K562 (cell line): Measurements from ENCODE around the gene MTHFR. TPM values are rescaled to one million over a fixed set of nuclear protein-coding genes. Genes with fewer than 3 reads are reported as not detected.
A peak's percentile ranks its signal among the peaks of the same experiment; 100 is the strongest.

ENCODE experiments used
- ASH1L ChIP-seq: fragments of 450-650 bp; IDR thresholded peaks from 2 replicates; pipeline ENCODE4 v1.6.1; 2018; ENCODE audit warnings: borderline replicate concordance, mild to moderate bottlenecking, low read depth; ENCODE audit not compliant: partially characterized antibody
- FIP1L1 ChIP-seq: fragments of 200-400 bp; formaldehyde crosslinking; IDR thresholded peaks from 2 replicates; pipeline ENCODE4 v1.6.1; 2018; ENCODE audit warnings: mild to moderate bottlenecking, low read depth, low read length; ENCODE audit not compliant: poor library complexity, severe bottlenecking
- FOS ChIP-seq: IDR thresholded peaks from 3 replicates; pipeline ENCODE4 v1.6.1; 2011; ENCODE audit not compliant: insufficient read length; ENCODE audit errors: extremely low read depth
- FUS ChIP-seq: fragments of 200-400 bp; formaldehyde crosslinking; optimal IDR thresholded peaks from 2 replicates; pipeline ENCODE3; 2017; ENCODE audit warnings: low read depth, low read length
- GABPB1 ChIP-seq: sonication (generic); formaldehyde crosslinking; IDR thresholded peaks from 2 replicates; pipeline ENCODE4 v1.8.0; 2022; ENCODE audit warnings: mild to moderate bottlenecking, missing genetic modification reagents
- GATA2 ChIP-seq: sonication (generic); formaldehyde crosslinking; IDR thresholded peaks from 2 replicates; pipeline ENCODE4 v1.4.0; 2020; ENCODE audit warnings: mild to moderate bottlenecking, missing genetic modification reagents
- HMG20A ChIP-seq: fragments of 450-650 bp; formaldehyde crosslinking; conservative IDR thresholded peaks from 2 replicates; pipeline ENCODE4 v1.4.0; 2020; ENCODE audit warnings: mild to moderate bottlenecking, mixed read lengths
- KDM4B ChIP-seq, 2 experiments: fragments of 450-650 bp in 1 of 2; sonication (generic) in 1 of 2; IDR thresholded peaks; 2 replicates each; pipeline ENCODE4 v1.6.1; 2016 to 2017; ENCODE audit warnings: borderline replicate concordance in 2 of 2, antibody characterized with exemption in 1 of 2, low read depth in 1 of 2, mild to moderate bottlenecking in 1 of 2
- PHTF2 ChIP-seq: fragments of 250-450 bp; sonication (Bioruptor Pico); IDR thresholded peaks from 2 replicates; pipeline ENCODE4 v1.5.0; 2021; ENCODE audit warnings: mild to moderate bottlenecking
- PPARD ChIP-seq: fragments of 250-450 bp; sonication (Bioruptor Pico); IDR thresholded peaks from 2 replicates; pipeline ENCODE4 v1.8.0; 2022; ENCODE audit warnings: inconsistent platforms, mild to moderate bottlenecking, moderate library complexity
- SMARCC2 ChIP-seq: fragments of 450-650 bp; IDR thresholded peaks from 2 replicates; pipeline ENCODE4 v1.6.1; 2017; ENCODE audit warnings: antibody characterized with exemption, moderate library complexity, mild to moderate bottlenecking, low read depth
- STAG1 ChIP-seq: sonication (generic); formaldehyde crosslinking; IDR thresholded peaks from 2 replicates; pipeline ENCODE4 v1.5.0; 2020; ENCODE audit warnings: missing genetic modification reagents, borderline replicate concordance
- ZFP36 ChIP-seq: fragments of 150-350 bp; IDR thresholded peaks from 2 replicates; pipeline ENCODE4 v1.6.1; 2018; ENCODE audit warnings: low read length, low read depth; ENCODE audit not compliant: partially characterized antibody
- ZNF12 ChIP-seq: sonication (generic); formaldehyde crosslinking; IDR thresholded peaks from 2 replicates; pipeline ENCODE4 v1.4.0; 2020; ENCODE audit warnings: mild to moderate bottlenecking, missing genetic modification reagents
- ZNF324 ChIP-seq: fragments of 250-450 bp; sonication (Bioruptor Pico); IDR thresholded peaks from 2 replicates; pipeline ENCODE4 v1.4.0; 2020; ENCODE audit warnings: mild to moderate bottlenecking
- polyA plus RNA-seq, 8 experiments: library from polyadenylated mRNA; depleted of rRNA in 4 of 8; stranded (reverse) in 5 of 8; unstranded in 3 of 8; fragments of >200 nt; fragmentation: Nextera tagmentation in 2 of 8; fragmentation: Illumina TruSeq in 1 of 8; extraction: Ambion mirVana in 2 of 8; extraction: Trizol in 1 of 8; gene quantifications; 2 replicates each; pipeline versions ENCODE4 v1.2.1 to v1.2.3, GENCODE V29; 2011 to 2014; ENCODE audit warnings: inconsistent platforms in 1 of 8, missing spikeins in 1 of 8
- total RNA-seq, 7 experiments: library from RNA; depleted of rRNA in 6 of 7; stranded (reverse); fragments of >200 nt in 6 of 7; fragmentation: Illumina TruSeq in 2 of 7; extraction: Trizol in 2 of 7; gene quantifications; 2 replicates each; pipeline versions ENCODE4 v1.2.1 to v1.2.3, GENCODE V29; 2011 to 2021; ENCODE audit warnings: low replicate concordance in 1 of 7
- TF ChIP-seq, protein P1 (sequence below): IDR thresholded peaks from 2 replicates; pipeline ENCODE4 v1.6.1; 2011; ENCODE audit warnings: borderline replicate concordance, low read depth, mild to moderate bottlenecking, moderate library complexity, low read length; ENCODE audit not compliant: insufficient read depth, poor library complexity, severe bottlenecking
- TF ChIP-seq, protein P2 (sequence below): fragments of 200-800 bp; sonication (Bioruptor generic); IDR thresholded peaks from 2 replicates; pipeline ENCODE4 v1.6.1; 2017; ENCODE audit warnings: missing genetic modification characterization, missing compliant biosample characterization
- TF ChIP-seq, protein P3 (sequence below): fragments of 450-650 bp; IDR thresholded peaks from 2 replicates; pipeline ENCODE4 v1.6.1; 2014; ENCODE audit warnings: low read depth, mild to moderate bottlenecking, moderate library complexity, borderline replicate concordance
- TF ChIP-seq, protein P4 (sequence below): sonication (generic); formaldehyde crosslinking; IDR thresholded peaks from 2 replicates; pipeline ENCODE4 v1.8.1; 2023; ENCODE audit warnings: mild to moderate bottlenecking, missing genetic modification reagents

MTHFR gene
- total and polyA plus RNA-seq, 9 of the 15 experiments (the other 6 are each of a cell fraction or from before 2014, with no cell fraction given): 5.0 to 104 (median 62.6) TPM

DNA sequence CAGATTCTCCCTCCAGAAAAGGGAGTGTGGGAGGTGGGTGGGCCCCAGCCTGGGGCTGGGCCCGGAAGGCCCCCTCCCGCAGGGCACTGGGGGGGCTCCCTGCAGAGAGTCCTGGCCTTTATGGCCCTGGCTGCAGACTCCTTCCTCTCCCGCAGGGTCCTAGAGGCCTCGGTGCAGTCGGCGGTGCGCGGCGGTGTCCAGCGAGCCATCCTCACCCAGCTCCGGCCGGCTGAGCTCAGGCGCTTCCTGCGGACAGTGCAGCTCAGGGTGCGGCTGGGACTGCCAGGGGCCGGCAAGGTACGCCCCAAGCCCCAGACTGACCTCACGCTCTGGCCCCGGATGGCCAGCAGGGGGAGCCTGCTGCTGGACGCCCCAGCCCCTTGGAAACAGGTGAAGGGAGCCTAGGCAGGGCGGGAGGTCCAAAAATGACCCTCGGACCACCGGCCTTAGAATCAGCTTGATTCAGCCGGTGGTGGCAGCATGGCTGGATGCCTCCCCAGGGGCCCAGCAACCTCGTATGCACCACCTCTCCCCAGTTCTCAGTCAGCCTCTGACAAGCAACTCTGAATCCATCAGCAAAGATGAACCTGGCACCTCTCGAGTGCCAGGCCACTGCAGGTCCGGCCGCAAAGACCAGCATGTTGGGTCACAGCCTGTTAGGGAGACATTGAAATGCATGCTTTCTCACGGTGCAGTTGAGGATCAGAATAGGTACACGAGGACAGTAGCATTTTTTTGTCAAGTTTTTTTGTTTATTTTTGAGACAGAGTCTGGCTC, 20.6 kb downstream of the MTHFR start (continued):
- TF ChIP-seq KDM4B (IDR thresholded peaks at IDR 0.05; ENCODE audit: borderline replicate concordance in 2 of 2, low read depth in 1 of 2) (peak in 1 of 2 experiments; percentile 29; a peak in 1 of 4 replicates), FIP1L1 (peak; percentile 96), PHTF2 (CRISPR knock-in tag) (no peak), FOS (no peak), SMARCC2 (no peak), STAG1 (CRISPR knock-in tag) (no peak), FUS (no peak), ZFP36 (no peak), GABPB1 (peak; percentile 81), HMG20A (CRISPR knock-in tag) (no peak), ZNF12 (CRISPR knock-in tag) (0 out of 2 replicates have a peak, but pooled peaks have one; percentile 14), ASH1L (no peak), GATA2 (CRISPR knock-in tag) (no peak), ZNF324 (CRISPR knock-in tag) (no peak), PPARD (CRISPR knock-in tag) (no peak)
- TF ChIP-seq, protein P1, sequence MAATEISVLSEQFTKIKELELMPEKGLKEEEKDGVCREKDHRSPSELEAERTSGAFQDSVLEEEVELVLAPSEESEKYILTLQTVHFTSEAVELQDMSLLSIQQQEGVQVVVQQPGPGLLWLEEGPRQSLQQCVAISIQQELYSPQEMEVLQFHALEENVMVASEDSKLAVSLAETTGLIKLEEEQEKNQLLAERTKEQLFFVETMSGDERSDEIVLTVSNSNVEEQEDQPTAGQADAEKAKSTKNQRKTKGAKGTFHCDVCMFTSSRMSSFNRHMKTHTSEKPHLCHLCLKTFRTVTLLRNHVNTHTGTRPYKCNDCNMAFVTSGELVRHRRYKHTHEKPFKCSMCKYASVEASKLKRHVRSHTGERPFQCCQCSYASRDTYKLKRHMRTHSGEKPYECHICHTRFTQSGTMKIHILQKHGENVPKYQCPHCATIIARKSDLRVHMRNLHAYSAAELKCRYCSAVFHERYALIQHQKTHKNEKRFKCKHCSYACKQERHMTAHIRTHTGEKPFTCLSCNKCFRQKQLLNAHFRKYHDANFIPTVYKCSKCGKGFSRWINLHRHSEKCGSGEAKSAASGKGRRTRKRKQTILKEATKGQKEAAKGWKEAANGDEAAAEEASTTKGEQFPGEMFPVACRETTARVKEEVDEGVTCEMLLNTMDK: peak; percentile 95
- TF ChIP-seq, protein P2, sequence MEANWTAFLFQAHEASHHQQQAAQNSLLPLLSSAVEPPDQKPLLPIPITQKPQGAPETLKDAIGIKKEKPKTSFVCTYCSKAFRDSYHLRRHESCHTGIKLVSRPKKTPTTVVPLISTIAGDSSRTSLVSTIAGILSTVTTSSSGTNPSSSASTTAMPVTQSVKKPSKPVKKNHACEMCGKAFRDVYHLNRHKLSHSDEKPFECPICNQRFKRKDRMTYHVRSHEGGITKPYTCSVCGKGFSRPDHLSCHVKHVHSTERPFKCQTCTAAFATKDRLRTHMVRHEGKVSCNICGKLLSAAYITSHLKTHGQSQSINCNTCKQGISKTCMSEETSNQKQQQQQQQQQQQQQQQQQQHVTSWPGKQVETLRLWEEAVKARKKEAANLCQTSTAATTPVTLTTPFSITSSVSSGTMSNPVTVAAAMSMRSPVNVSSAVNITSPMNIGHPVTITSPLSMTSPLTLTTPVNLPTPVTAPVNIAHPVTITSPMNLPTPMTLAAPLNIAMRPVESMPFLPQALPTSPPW (CRISPR knock-in tag): 0 out of 2 replicates have a peak, but pooled peaks have one; percentile 42
- TF ChIP-seq, protein P3, sequence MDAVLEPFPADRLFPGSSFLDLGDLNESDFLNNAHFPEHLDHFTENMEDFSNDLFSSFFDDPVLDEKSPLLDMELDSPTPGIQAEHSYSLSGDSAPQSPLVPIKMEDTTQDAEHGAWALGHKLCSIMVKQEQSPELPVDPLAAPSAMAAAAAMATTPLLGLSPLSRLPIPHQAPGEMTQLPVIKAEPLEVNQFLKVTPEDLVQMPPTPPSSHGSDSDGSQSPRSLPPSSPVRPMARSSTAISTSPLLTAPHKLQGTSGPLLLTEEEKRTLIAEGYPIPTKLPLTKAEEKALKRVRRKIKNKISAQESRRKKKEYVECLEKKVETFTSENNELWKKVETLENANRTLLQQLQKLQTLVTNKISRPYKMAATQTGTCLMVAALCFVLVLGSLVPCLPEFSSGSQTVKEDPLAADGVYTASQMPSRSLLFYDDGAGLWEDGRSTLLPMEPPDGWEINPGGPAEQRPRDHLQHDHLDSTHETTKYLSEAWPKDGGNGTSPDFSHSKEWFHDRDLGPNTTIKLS: no peak
- TF ChIP-seq, protein P4, sequence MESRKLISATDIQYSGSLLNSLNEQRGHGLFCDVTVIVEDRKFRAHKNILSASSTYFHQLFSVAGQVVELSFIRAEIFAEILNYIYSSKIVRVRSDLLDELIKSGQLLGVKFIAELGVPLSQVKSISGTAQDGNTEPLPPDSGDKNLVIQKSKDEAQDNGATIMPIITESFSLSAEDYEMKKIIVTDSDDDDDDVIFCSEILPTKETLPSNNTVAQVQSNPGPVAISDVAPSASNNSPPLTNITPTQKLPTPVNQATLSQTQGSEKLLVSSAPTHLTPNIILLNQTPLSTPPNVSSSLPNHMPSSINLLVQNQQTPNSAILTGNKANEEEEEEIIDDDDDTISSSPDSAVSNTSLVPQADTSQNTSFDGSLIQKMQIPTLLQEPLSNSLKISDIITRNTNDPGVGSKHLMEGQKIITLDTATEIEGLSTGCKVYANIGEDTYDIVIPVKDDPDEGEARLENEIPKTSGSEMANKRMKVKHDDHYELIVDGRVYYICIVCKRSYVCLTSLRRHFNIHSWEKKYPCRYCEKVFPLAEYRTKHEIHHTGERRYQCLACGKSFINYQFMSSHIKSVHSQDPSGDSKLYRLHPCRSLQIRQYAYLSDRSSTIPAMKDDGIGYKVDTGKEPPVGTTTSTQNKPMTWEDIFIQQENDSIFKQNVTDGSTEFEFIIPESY (CRISPR knock-in tag): peak; percentile 88
